Astrocyte (in vitro differentiated cells and primary cell): ENCODE results near the gene HDAC5.

Experiments
- EZH2 ChIP-seq: IDR thresholded peaks from 2 replicates; pipeline ENCODE4 v1.6.1; 2012; ENCODE audit warnings: mild to moderate bottlenecking, low read length, inconsistent platforms; ENCODE audit not compliant: insufficient read depth
- TF ChIP-seq, protein P1 (sequence below): IDR thresholded peaks from 2 replicates; pipeline ENCODE4 v1.5.1; 2011; ENCODE audit warnings: low read depth, mild to moderate bottlenecking, inconsistent platforms, low read length, moderate library complexity; ENCODE audit not compliant: insufficient read depth

DNA sequence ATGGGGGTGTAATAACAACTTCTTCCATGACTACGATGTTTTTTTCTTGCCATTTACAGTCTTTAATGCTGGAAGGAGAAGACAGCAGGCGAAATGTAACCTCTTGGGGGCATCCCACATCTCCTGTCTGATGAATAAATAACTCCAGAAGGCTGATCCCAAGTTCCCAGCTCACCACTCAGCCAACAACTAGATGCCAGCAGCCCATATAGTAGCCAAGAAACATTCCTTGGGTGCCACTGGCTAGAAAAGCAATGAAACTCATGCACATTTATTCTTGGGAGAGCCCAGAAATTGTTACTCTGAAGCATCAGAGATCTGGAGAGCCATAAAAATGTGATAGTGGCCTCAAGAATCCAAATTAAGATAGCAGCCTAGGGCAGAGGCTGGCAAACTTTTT lies 86.0 kb downstream of the HDAC5 start:
- TF ChIP-seq EZH2, result no peak
- TF ChIP-seq, protein P1, sequence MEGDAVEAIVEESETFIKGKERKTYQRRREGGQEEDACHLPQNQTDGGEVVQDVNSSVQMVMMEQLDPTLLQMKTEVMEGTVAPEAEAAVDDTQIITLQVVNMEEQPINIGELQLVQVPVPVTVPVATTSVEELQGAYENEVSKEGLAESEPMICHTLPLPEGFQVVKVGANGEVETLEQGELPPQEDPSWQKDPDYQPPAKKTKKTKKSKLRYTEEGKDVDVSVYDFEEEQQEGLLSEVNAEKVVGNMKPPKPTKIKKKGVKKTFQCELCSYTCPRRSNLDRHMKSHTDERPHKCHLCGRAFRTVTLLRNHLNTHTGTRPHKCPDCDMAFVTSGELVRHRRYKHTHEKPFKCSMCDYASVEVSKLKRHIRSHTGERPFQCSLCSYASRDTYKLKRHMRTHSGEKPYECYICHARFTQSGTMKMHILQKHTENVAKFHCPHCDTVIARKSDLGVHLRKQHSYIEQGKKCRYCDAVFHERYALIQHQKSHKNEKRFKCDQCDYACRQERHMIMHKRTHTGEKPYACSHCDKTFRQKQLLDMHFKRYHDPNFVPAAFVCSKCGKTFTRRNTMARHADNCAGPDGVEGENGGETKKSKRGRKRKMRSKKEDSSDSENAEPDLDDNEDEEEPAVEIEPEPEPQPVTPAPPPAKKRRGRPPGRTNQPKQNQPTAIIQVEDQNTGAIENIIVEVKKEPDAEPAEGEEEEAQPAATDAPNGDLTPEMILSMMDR, result no peak
